Naive thymus-derived CD4-positive, alpha-beta T cell (primary cell): ENCODE data around the gene NFATC4. TPM values are rescaled to one million over a fixed set of nuclear protein-coding genes. Genes with fewer than 3 reads are reported as not detected.

Source experiments
- ATAC-seq: fragments of 150-1000 bp; cut with Tn5 transposase; 2 replicates; pipeline ENCODE4 v1.10.0; 2021; ENCODE audit warnings: mild to moderate bottlenecking, moderate library complexity
- CTCF ChIA-PET: fragments of 350-600 bp; sonication (Branson Sonifier 250); formaldehyde crosslinking; loops from one replicate; lab custom pipeline; 2021; ENCODE audit warnings: antibody characterized with exemption; lab: Charles Lee
- POLR2A ChIA-PET: fragments of 350-600 bp; sonication (Branson Sonifier 250); formaldehyde crosslinking; loops from one replicate; lab custom pipeline; 2021; ENCODE audit warnings: antibody characterized with exemption, inconsistent platforms; lab: Charles Lee
- DNase-seq, 9 donors: peaks; one replicate each; pipeline versions ENCODE4 v3.0.0 to v3.0.0-alpha.2; 2020 to 2022; ENCODE audit warnings: mixed read lengths in 1 of 9
- H3K27ac ChIP-seq: one replicate; pipeline ENCODE4 v1.7.0; 2013; ENCODE audit warnings: mild to moderate bottlenecking, low read depth, low read length, moderate library complexity
- H3K27me3 ChIP-seq, 2 donors: one replicate each; pipeline ENCODE4 v1.7.0; 2013; ENCODE audit warnings: low read length in 2 of 2, mild to moderate bottlenecking in 2 of 2, moderate library complexity in 2 of 2; ENCODE audit not compliant: control insufficient read depth in 2 of 2, insufficient read depth in 2 of 2
- H3K36me3 ChIP-seq, 3 experiments: 1 replicate in 2 of 3; 2 replicates in 1 of 3; pipeline ENCODE4 v1.7.0; 2013; ENCODE audit warnings: low read length in 3 of 3, mild to moderate bottlenecking in 3 of 3, moderate library complexity in 1 of 3; ENCODE audit not compliant: insufficient read depth in 3 of 3, control insufficient read depth in 2 of 3
- H3K4me1 ChIP-seq, 2 donors: one replicate each; pipeline ENCODE4 v1.7.0; 2013; ENCODE audit warnings: low read length in 2 of 2, mild to moderate bottlenecking in 2 of 2, moderate library complexity in 1 of 2; ENCODE audit not compliant: control insufficient read depth in 2 of 2, insufficient read depth in 2 of 2
- H3K4me3 ChIP-seq: 2 replicates; pipeline ENCODE4 v1.7.0; 2013; ENCODE audit warnings: mild to moderate bottlenecking, low read length
- H3K9me3 ChIP-seq, 3 experiments: 1 replicate in 2 of 3; 2 replicates in 1 of 3; pipeline ENCODE4 v1.7.0; 2013; ENCODE audit warnings: low read length in 3 of 3; ENCODE audit not compliant: control insufficient read depth in 2 of 3
- H3K27ac Mint-ChIP-seq, 9 donors: one replicate each; pipeline ENCODE4 v1.8.0; 2020 to 2022; ENCODE audit warnings: mixed read lengths in 9 of 9, mild to moderate bottlenecking in 8 of 9, moderate library complexity in 5 of 9, inconsistent platforms in 2 of 9
- H3K27me3 Mint-ChIP-seq, 5 donors: one replicate each; pipeline ENCODE4 v1.8.0; 2021 to 2022; ENCODE audit warnings: mixed read lengths in 5 of 5, mild to moderate bottlenecking in 1 of 5
- H3K36me3 Mint-ChIP-seq, 5 donors: one replicate each; pipeline ENCODE4 v1.8.0; 2020 to 2022; ENCODE audit warnings: mixed read lengths in 5 of 5, mild to moderate bottlenecking in 3 of 5, inconsistent platforms in 1 of 5
- H3K4me1 Mint-ChIP-seq, 7 donors: one replicate each; pipeline ENCODE4 v1.8.0; 2020 to 2022; ENCODE audit warnings: mixed read lengths in 7 of 7, mild to moderate bottlenecking in 3 of 7, inconsistent platforms in 1 of 7
- H3K4me3 Mint-ChIP-seq, 10 donors: one replicate each; pipeline ENCODE4 v1.8.0; 2020 to 2022; ENCODE audit warnings: mild to moderate bottlenecking in 10 of 10, mixed read lengths in 10 of 10, moderate library complexity in 6 of 10, inconsistent platforms in 2 of 10
- H3K9me3 Mint-ChIP-seq, 11 donors: one replicate each; pipeline ENCODE4 v1.8.0; 2020 to 2022; ENCODE audit warnings: mixed read lengths in 11 of 11, mild to moderate bottlenecking in 4 of 11, inconsistent platforms in 1 of 11, moderate library complexity in 1 of 11
- intact Hi-C, 2 donors: fragments of 100-400 bp; cut with micrococcal nuclease; formaldehyde crosslinking; loops; one replicate each; pipeline ENCODE4 v1.15.1; 2023
- polyA plus RNA-seq, 2 donors: library from polyadenylated mRNA; unstranded; fragments of 300-500 nt; fragmentation: Illumina TruSeq; gene quantifications; one replicate each; pipeline ENCODE4 v1.2.3, GENCODE V29; 2021
- total RNA-seq, 6 experiments: library from RNA in 5 of 6; stranded (reverse) in 5 of 6; gene quantifications; 1 replicate in 5 of 6; 2 replicates in 1 of 6; pipeline ENCODE4 v1.2.3 and lab custom pipeline; 2021 to 2026

The NFATC4 gene
- total and polyA plus RNA-seq, 7 experiments from 2014 or later: not detected

- ATAC-seq (peak; percentile 68), DNase-seq (peak in 3 of 9 donors; percentile 26 to 31 (median 28))
- Histone ChIP-seq H3K36me3 (no peaks in the 10 kb centered on the region), H3K9me3 (no peaks in the 10 kb centered on the region), H3K4me1 (no peaks in the 10 kb centered on the region), H3K4me3 (no peak overlapping the region), H3K27ac (no peak overlapping the region), H3K27me3 (no peaks in the 10 kb centered on the region)
- CTCF ChIA-PET: interaction anchor here (1.0 kb wide), 1 partner anchor 932 kb away, joined by 3 read pairs; no protein-coding TSS in a partner anchor
- intact Hi-C loops: loop anchor here in 1 of 2 donors (1.0 to 5.0 kb wide), 3 partner anchors 18 to 78 kb away; partner anchors contain the start of genes CBLN3, KHNYN and NFATC4
- Mint-ChIP-seq H3K4me3 (no peak overlapping the region), H3K9me3 (no peaks in the 10 kb centered on the region), H3K27ac (no peak overlapping the region), H3K27me3 (peaks cover 0 to 6% (median 0%) of the 10 kb centered on the region in 5 donors), H3K4me1 (no peaks in the 10 kb centered on the region), H3K36me3 (no peaks in the 10 kb centered on the region)
- POLR2A ChIA-PET: interaction anchor here (0.6 to 3.0 kb wide), 2 partner anchors 19 to 79 kb away, joined by 5 to 9 read pairs; partner anchors contain the start of genes CBLN3 and KHNYN
Measured at GRCh38 chr14:24411443-24412389, 43.7 kb downstream of the NFATC4 start.

GRCh38 chr14:24414077-24414476 is 46.1 kb downstream of the NFATC4 start:
- H3K27ac Mint-ChIP-seq: peak overlapping the region in 1 of 9 donors; percentile 26
- intact Hi-C loops: loop anchor here in 1 of 2 donors (5.0 kb wide), 1 partner anchor 47 kb away; the partner anchor contains the start of gene NFATC4
- no peak for ATAC-seq
- Histone ChIP-seq H3K4me3 (no peak overlapping the region), H3K9me3 (no peaks in the 10 kb centered on the region), H3K4me1 (no peaks in the 10 kb centered on the region), H3K27me3 (no peaks in the 10 kb centered on the region), H3K27ac (no peak overlapping the region), H3K36me3 (no peaks in the 10 kb centered on the region)
- ChIA-PET POLR2A (no interaction called here), CTCF (interaction anchor here (1.7 kb wide), 1 partner anchor 74 kb away, joined by 4 read pairs; the partner anchor contains the start of gene RIPK3)
- no peak for DNase-seq
- no peaks in the 10 kb centered on the region for H3K4me1 Mint-ChIP-seq
- peaks cover 0 to 4% (median 2%) of the 10 kb centered on the region in 5 donors for H3K27me3 Mint-ChIP-seq
- no peaks in the 10 kb centered on the region for H3K36me3 Mint-ChIP-seq
- H3K4me3 Mint-ChIP-seq: no peak overlapping the region
- no peaks in the 10 kb centered on the region for H3K9me3 Mint-ChIP-seq

GRCh38 chr14:24414732-24415420 is 46.9 kb downstream of the NFATC4 start:
- Mint-ChIP-seq H3K36me3 (no peaks in the 10 kb centered on the region), H3K4me3 (no peak overlapping the region), H3K27ac (no peak overlapping the region), H3K4me1 (no peaks in the 10 kb centered on the region), H3K27me3 (peaks cover 0 to 4% (median 4%) of the 10 kb centered on the region in 5 donors), H3K9me3 (no peaks in the 10 kb centered on the region)
- ChIA-PET CTCF (no interaction called here), POLR2A (no interaction called here)
- Histone ChIP-seq H3K4me3 (no peak overlapping the region), H3K27ac (no peak overlapping the region), H3K27me3 (no peaks in the 10 kb centered on the region), H3K9me3 (no peaks in the 10 kb centered on the region), H3K36me3 (no peaks in the 10 kb centered on the region), H3K4me1 (no peaks in the 10 kb centered on the region)
- no peak for ATAC-seq
- DNase-seq: no peak
- intact Hi-C loops: loop anchor here in 1 of 2 donors (5.0 kb wide), 1 partner anchor 48 kb away; the partner anchor contains the start of gene NFATC4

GRCh38 chr14:24415421-24416253 is 47.7 kb downstream of the NFATC4 start:
- Mint-ChIP-seq H3K4me1 (no peaks in the 10 kb centered on the region), H3K27ac (no peak overlapping the region), H3K36me3 (no peaks in the 10 kb centered on the region), H3K9me3 (no peaks in the 10 kb centered on the region), H3K4me3 (no peak overlapping the region), H3K27me3 (peaks cover 0 to 7% (median 4%) of the 10 kb centered on the region in 5 donors)
- no peaks in the 10 kb centered on the region for H3K9me3 ChIP-seq
- no peak overlapping the region for H3K4me3 ChIP-seq
- no peaks in the 10 kb centered on the region for H3K4me1 ChIP-seq
- H3K36me3 ChIP-seq: no peaks in the 10 kb centered on the region
- no peak for DNase-seq
- intact Hi-C loops: no loop called here
- no peaks in the 10 kb centered on the region for H3K27me3 ChIP-seq
- ChIA-PET CTCF (no interaction called here), POLR2A (no interaction called here)
- ATAC-seq: no peak
- no peak overlapping the region for H3K27ac ChIP-seq

GRCh38 chr14:24416254-24416931 is 48.4 kb downstream of the NFATC4 start:
- Mint-ChIP-seq H3K27me3 (peaks cover 0 to 7% (median 4%) of the 10 kb centered on the region in 5 donors), H3K4me3 (no peak overlapping the region), H3K27ac (no peak overlapping the region), H3K4me1 (no peaks in the 10 kb centered on the region), H3K9me3 (no peaks in the 10 kb centered on the region), H3K36me3 (no peaks in the 10 kb centered on the region)
- ATAC-seq (no peak), DNase-seq (no peak)
- POLR2A ChIA-PET: no interaction called here
- Histone ChIP-seq H3K27ac (no peak overlapping the region), H3K4me1 (no peaks in the 10 kb centered on the region), H3K4me3 (no peak overlapping the region), H3K9me3 (no peaks in the 10 kb centered on the region), H3K27me3 (no peaks in the 10 kb centered on the region), H3K36me3 (no peaks in the 10 kb centered on the region)
- intact Hi-C loops: no loop called here
- CTCF ChIA-PET: no interaction called here
